Subcutaneous adipose tissue (tissue), 4 donors: Measurements from ENCODE around the gene LRP10. TPM values are rescaled to one million over a fixed set of nuclear protein-coding genes. Genes with fewer than 3 reads are reported as not detected.

ENCODE experiments used
- CTCF ChIP-seq: fragments of 450-650 bp; IDR thresholded peaks from one replicate; pipeline ENCODE4 v1.5.1; 2016; ENCODE audit warnings: low read depth, mild to moderate bottlenecking, control low read depth, antibody characterized with exemption, moderate library complexity
- total RNA-seq, 4 donors: library from RNA; depleted of rRNA; stranded (reverse); fragments of >200 nt; gene quantifications; one replicate each; pipeline ENCODE4 v1.1.0, GENCODE V29; 2016

Gene LRP10
- total RNA-seq, 4 donors from 2014 or later, result 38.8 to 87.0 (median 80.8) TPM

GRCh38 chr14:22877000-22877501, 5.5 kb downstream of the LRP10 start:
- no peak for TF ChIP-seq CTCF

GRCh38 chr14:22878271-22879246, 7.0 kb downstream of the LRP10 start:
- no peak for TF ChIP-seq CTCF

DNA sequence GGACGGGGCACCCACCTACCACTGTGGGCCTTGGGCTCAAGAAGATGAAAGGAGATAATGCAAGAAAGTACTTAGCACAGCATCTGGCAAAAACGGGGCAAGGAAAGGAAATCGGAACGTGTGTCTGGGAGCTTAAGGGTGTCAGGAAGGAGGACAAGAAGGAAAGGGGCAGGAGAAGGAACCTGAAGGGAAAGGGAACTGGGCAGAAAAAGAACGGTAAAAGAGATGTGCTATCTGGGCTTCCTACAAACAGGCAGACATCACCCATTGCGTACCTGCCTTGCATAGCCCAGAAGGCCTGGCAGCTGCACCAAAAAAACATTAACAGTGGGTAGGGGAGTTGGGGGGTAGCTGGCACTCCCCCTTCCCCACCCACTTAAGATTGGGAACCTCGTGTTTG, 10.5 kb downstream of the LRP10 start:
- TF ChIP-seq CTCF, result no peak

GRCh38 chr14:22882529-22883172, 11.1 kb downstream of the LRP10 start:
- no peak for TF ChIP-seq CTCF

DNA sequence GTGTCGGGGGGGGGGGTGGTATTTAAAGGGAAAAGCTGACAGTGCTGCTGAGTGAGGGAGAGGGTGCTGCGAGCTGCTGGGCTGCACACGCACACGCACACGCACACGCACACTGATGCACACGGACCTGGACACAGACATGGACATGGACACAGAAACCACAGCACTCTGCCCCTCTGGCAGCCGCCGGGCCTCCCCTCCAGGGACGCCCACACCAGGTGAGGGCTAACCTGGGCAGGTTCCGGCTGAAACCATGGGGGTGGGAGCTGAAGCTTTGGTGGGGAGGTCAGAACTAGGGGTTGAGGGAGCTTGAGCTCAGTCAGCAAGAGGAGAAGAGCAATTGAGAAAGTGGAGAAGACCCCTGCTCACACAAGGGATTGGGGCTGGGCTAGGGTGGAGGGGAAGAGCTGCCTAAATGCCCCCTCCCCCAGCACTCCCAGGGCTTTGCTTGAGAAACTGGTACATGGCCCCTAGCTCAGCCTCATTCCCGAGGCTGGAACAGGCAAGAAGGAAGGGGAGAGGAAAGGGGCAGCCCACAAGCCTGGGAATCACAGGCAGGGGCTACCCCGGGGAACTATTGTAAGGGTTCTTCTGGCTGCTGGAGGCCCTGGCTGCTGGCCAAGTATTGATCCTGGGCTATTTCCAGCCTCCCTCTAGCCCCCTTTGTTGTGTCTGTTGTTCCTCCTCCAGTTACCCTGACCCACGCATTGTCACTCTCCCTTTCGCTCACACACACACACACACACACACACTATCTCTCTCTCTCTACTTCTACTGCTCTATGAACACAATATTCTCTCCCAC, 11.8 kb downstream of the LRP10 start, which contains the start of gene REM2:
Gene REM2 (plus strand): TSS at position 50 of the 804 bp plus-strand sequence. CDS start 66 bp downstream, at position 116.
- TF ChIP-seq CTCF, result no peak

DNA sequence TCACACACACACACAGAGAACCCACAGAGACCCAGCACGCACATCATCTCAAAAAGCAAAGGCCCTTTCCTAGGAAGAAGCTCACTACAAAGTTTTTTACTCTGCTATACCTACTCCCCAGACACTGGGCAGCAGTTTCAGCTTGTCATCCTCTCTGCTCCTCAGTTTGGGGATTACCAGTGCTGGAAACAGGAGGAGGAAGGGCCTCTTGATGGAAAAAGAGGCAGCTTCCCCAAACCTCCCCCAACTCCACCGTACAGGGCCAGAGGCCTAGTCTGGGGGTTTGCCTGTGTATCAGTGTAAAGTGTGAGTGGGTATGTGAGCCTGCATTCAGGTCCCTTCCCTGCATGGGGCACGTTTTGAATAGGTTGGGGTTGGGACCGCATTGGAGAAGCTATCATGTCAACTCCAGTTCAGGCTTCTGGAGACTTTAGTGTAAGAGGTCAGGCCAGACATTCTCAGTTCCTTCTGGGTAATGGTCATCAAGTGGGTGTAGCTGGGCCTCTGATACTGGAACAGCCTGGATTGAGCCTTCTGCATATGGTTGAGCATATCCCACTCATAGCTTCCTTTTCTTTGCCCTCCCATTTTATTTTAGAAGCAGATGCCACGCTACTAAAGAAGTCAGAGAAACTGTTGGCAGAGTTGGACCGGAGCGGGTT, 12.7 kb downstream of the LRP10 start:
- no peak for TF ChIP-seq CTCF
